Measurements from ENCODE around the gene IL6R.

The IL6R gene

DNA sequence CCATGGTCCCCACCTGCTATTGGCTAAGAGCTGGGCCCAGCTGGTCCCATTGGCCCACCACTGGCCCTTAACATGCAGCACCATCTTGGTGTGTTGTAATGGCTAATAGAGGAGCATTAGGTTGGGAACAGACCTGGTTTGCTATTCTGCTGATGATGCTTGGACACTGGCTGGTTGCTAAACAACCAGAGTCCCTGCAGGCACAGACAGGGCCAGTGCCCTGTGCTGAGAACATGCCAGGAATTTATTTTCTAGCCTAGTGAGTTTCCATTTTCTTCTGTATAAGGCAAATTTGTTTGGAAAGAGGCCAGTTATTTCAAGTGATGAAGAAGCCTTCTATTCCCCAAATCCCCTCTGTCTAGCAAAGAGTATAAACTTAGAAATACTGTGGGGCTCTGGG lies 53.9 kb downstream of the IL6R start:
- no peak for DNase-seq (ENCODE audit: extremely low read depth, low read depth)
- no peak for TF ChIP-seq CTCF (IDR thresholded peaks at IDR 0.05; ENCODE audit: low read depth, low read length)

GRCh38 chr1:154460695-154461260 lies 55.6 kb downstream of the IL6R start:
- DNase-seq (ENCODE audit: extremely low read depth, low read depth), result no peak
- no peak for TF ChIP-seq CTCF (IDR thresholded peaks at IDR 0.05; ENCODE audit: low read depth, low read length)

DNA sequence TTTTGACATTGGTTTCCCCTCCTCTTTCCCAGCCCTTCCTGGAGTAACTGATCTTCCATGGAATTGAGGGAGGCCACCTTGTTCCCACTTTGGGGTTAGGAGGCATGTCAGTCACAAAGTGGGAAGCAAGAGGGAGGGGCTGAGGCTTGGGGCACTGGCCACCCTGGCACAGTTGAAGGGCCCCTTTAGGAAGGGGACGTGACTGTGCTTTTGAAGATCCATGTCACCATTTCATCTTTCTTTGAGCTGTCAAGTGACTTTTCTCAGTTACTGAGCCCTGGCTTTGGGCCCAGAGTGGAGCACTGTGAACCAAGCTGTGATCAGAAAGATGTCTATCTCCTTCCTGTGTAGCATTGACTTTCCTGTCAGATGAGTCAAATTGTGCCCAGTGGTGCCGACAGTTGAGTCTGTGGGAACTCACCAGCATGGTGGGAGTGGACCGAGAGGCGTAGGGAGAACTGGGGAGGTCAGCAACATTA lies 58.4 kb downstream of the IL6R start:
- no peak for DNase-seq (ENCODE audit: extremely low read depth, low read depth)
- TF ChIP-seq CTCF (IDR thresholded peaks at IDR 0.05; ENCODE audit: low read depth, low read length), result no peak

DNA sequence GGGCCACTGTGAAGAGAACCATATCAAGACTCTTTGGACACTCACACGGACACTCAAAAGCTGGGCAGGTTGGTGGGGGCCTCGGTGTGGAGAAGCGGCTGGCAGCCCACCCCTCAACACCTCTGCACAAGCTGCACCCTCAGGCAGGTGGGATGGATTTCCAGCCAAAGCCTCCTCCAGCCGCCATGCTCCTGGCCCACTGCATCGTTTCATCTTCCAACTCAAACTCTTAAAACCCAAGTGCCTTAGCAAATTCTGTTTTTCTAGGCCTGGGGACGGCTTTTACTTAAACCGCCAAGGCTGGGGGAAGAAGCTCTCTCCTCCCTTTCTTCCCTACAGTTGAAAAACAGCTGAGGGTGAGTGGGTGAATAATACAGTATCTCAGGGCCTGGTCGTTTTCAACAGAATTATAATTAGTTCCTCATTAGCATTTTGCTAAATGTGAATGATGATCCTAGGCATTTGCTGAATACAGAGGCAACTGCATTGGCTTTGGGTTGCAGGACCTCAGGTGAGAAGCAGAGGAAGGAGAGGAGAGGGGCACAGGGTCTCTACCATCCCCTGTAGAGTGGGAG lies 60.6 kb downstream of the IL6R start:
- no peak for TF ChIP-seq CTCF (IDR thresholded peaks at IDR 0.05; ENCODE audit: low read depth, low read length)
- no peak for DNase-seq (ENCODE audit: extremely low read depth, low read depth)

GRCh38 chr1:154466206-154466605 lies 61.1 kb downstream of the IL6R start:
- DNase-seq (ENCODE audit: extremely low read depth, low read depth), result no peak
- no peak for TF ChIP-seq CTCF (IDR thresholded peaks at IDR 0.05; ENCODE audit: low read depth, low read length)

GRCh38 chr1:154466921-154467417 lies 61.8 kb downstream of the IL6R start:
- peak; percentile 21 for TF ChIP-seq CTCF (IDR thresholded peaks at IDR 0.05; ENCODE audit: low read depth, low read length)
- no peak for DNase-seq (ENCODE audit: extremely low read depth, low read depth)

- no peak for TF ChIP-seq CTCF (IDR thresholded peaks at IDR 0.05; ENCODE audit: low read depth, low read length)
- no peak for DNase-seq (ENCODE audit: extremely low read depth, low read depth)
Measured at GRCh38 chr1:154467434-154468102, 62.4 kb downstream of the IL6R start.

All from AG09319 (cell line).